SU-DHL-6 (cell line): ENCODE results near the gene CCDC92B.

Experiments
- CTCF ChIP-seq: fragments of 200-600 bp; sonication (generic); IDR thresholded peaks from one replicate; pipeline ENCODE4 v1.5.1; 2017; ENCODE audit warnings: antibody characterized with exemption, mild to moderate bottlenecking, low read length, moderate library complexity; ENCODE audit not compliant: insufficient read depth, poor library complexity, severe bottlenecking
- EZH2phosphoT487 ChIP-seq: fragments of 200-600 bp; sonication (generic), shearing (Covaris generic); conservative IDR thresholded peaks from 2 replicates; pipeline ENCODE4 v1.6.1; 2018; ENCODE audit warnings: mild to moderate bottlenecking, antibody characterized with exemption, low read length, moderate library complexity, mixed read lengths

- TF ChIP-seq CTCF, result no peak
- no peak for TF ChIP-seq EZH2phosphoT487
These were observed 65.5 kb downstream of the CCDC92B start for GRCh38 chr17:2683912-2684311.
